ENCODE data around the gene RNASEH2A.

RNASEH2A gene

DNA sequence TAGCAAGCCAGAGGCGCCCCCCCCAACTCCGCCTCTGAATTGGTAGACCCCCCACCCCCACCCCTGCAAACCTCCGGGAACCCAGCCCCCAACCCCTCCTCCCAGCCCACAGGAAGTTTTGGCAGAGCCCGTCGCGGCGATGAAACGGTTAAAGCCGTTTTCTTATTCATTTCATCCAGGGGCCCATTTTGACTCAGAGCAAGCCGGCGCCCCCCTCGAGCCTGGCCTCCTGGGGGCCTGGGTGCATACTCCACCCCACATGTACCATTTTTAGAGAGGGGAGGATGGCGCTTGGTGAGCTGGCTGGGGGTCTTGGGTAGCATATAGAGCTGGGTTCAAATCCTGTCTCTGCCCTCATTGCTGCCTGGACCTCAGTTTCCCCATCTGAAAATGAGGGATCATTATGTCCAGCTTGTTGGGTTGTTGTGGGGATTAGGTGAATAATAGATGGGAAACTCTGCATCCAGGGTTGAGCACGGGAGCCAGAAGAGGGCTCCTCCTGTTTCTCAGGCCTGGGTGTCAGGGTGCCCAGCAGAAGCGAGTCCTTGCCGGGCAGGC, 23.0 kb upstream of the RNASEH2A start:
- DNase-seq (ENCODE audit: low spot score), result no peak

DNA sequence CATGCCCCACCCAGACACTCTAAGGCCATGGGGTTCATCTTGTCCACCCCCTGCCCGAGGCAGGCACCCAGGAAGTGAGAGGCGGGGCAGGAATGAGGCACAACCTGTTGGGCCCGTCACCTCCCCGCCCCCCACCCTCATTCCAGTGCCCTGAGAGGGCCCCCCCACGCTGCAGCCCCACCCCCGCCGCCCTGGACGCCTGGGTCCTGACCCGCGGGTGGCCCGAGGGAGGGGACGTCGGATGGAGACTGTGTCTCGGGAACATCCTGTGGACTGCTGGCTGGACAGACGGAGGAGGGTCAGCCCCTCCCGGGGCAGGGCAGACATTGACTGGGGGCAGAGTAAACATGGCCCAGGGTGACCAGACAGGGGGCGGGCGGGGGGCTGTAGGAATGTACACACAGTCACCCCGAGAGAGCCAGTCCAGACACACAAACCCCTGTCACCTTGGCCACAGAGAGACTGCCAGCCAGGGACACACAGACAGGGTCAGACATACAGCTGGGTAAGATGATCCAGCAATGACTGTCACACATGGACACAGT, 22.5 kb upstream of the RNASEH2A start:
- DNase-seq (ENCODE audit: low spot score), result no peak

DNA sequence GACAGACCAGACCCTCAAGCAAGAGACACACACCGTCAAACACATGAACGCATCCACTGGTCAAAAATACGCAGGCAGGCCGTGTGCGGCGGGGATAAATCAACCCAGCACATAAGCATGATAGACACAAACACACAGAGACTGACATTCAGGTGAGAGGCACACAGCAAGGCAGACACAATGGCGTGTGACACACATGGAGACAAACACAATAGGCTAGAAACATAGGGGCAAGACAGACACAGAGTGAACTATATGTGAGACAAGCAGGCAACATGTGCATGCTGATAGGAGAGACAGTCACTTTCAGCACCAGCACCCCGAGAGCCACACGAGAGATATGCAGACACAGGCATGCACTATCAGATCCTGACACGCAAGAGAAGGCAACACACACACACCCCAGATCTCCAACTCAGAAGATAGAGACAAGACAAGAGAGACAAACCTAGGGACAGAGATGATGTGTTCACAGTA, 22.0 kb upstream of the RNASEH2A start:
- DNase-seq (ENCODE audit: low spot score), result no peak

DNA sequence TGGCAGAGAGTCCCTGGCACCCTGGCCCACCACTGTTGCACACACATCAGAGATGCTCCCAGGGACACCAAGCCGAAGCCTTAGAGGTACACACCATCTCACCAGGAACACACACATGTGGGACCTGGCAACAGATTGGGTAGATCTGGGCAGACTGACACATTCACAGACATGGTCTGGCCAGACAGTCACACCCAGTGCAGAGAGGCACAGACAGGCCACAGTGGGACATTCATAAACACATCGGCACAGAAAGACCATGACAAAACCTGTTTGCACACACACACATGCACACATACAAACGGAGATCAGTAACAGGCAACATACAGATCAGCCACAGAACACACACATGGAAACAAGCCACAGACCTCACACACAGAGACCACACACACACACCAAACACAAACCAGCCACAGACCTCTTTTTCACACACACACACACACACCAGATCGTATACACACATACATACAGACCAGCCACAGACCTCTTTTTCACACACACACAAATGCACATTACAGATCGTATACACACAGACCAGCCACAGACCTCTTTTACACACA, 21.4 kb upstream of the RNASEH2A start:
- DNase-seq (ENCODE audit: low spot score), result no peak

GRCh38 chr19:12785431-12786031, 20.9 kb upstream of the RNASEH2A start:
- DNase-seq (ENCODE audit: low spot score), result no peak

DNA sequence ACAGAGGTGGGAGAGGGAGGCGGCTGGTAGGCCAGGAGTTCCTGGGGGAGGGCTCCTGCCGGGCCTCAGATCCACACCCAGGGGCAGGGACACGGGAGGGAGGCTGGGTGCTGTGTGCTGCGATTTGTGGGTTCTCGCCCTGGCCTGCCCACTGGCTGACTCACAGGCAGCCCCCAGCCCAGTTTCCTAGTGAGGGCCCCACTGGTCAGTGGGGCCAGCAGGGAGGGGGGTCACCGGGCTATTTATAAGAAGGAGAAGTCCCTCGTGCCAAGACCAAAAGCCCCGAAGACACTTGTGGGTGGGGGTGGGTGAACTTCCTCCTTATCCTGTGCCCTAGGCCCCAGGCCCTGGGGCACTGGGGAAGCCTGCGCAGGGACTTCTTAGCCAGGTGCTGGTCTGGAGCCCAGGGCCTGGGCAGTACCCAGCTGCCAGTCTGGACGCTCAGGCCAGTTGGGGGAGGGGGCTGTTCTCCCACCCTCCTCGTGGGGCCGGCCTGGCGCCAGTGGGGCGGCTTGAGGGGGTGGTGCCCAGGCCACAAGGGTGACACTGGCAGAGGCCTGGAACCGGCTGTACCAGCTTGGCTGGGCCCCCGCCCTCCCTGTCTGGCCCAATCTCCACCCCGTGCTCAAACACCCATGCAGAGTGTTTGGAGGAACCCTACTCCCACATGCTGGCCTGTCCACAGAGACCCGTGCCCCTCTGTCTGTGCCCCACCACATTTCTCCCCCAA, 20.1 kb upstream of the RNASEH2A start:
- DNase-seq (ENCODE audit: low spot score), result peak; percentile 73

GRCh38 chr19:12786952-12787351, 19.4 kb upstream of the RNASEH2A start:
- no peak for DNase-seq (ENCODE audit: low spot score)

- no peak for DNase-seq (ENCODE audit: low spot score)
Observed at GRCh38 chr19:12787458-12787857, 18.9 kb upstream of the RNASEH2A start.

DNA sequence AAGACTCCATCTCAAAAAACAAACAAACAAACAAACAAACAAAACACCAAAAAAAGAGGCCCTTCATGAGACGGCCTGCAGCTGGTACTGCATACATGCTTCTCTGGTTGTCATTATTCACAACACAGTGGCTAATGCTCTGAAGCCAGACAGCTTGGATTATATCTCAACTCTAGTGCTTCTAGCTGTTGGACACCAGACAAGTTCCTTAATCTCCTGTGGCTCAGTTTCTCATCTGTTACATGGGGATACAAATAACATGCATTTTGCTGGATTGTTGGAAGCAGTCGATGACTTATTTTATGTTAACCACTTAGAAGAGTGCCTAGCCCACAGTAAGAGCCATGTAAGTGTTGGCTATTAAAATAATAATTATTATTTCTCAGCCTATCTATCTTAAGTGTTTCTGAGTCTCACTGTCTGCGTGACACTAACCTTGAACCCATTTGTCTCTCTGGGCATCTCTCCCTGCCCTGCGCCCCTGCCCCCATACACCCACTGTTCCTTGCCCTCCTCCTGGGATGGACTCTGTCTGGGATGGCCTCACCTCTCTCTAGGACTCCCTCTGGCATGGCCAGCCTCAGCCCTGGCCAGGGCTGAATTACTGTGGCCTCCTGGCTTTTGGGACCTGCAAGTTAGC, 18.2 kb upstream of the RNASEH2A start:
- no peak for DNase-seq (ENCODE audit: low spot score)

DNA sequence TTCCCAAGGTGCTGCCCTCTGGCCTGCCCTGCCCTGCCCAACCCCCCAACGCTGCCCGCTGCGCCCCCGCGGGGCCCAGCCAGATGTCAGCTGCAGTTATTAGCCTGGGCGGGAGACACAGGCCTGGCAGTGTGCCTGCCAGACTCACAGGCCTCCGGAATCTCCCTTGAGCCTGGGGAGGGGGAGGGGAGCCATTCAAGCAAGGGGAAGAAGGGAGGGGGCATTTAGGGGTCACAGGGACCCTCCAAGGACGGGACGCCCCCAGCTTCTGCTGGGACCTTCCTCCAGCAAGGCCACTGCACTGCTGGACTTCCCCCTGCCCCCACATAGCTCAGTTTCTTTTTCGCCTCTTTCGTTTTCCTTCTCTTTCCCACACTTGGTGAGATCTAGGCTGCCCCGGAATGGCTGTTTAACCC, 17.7 kb upstream of the RNASEH2A start:
- peak; percentile 75 for DNase-seq (ENCODE audit: low spot score)

GRCh38 chr19:12789098-12789903, 17.1 kb upstream of the RNASEH2A start:
- DNase-seq (ENCODE audit: low spot score), result no peak

DNA sequence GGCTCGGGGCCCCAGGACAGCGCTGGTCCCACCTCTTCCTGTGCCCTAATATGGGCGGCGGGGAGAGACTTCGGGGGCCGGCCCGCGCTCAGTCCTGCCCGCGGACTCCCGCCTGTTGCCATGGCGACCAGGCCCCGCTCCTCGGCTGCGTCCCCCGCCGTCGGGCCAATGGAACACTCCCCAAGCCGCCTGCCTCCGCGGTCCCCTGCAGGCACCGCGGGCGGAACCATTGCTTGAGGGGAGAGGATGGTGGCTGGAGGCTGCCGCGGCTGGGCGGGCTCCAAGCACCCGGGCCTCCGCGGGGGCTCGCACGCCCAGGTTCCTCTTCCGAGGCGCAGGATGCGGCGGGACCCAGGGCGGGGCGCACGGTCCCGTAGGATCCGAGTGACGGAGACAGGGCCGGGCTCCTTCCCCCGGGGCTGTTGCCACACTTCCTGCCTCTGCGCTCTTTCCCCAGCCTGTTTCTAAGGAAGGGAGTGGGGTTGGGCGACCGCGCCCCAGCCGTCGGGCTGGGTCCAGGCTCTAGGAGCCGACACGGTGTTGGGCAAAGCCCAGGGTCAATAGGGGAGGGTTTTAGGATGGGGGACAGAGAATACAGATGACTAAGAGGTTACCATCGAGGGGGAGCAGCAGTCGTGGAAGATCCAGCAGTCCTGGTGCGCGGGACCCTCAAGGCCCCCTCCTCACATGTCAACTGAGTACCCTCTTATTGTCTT, 16.3 kb upstream of the RNASEH2A start:
- peak; percentile 94 for DNase-seq (ENCODE audit: low spot score)

DNA sequence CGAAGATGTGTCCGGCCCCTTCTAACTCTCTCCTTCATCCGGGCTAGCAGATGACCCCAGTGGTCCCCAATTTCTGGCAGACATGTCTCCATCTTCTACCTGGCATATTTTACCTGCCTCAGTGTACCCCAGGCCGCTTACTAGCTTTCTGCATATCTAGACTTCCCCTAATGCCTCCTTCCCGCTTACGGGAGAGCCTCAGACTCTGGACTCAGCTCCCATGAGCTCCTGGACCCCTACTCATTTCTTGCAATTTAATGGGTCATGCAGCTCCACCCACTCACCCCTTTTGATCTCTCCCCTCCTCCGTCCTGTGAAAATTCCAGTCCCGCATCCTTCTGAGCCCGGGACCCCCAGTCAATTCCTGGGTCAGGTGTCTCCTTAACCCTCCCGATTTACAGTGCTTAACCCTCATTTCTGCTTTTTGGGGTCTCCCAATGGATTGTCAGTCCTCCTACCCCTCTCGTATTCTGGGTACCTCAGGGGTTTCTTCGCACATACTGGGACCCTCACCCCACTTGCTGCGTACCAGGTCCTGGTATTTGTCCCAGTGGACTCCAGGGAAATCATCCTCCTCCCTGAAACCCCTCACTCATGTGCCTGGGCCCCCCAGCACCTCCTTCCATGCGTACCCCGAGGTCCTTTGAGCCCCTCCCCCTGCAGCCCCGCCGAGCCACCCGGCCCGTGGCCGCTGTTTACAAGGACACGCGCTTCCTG, 15.6 kb upstream of the RNASEH2A start:
- DNase-seq (ENCODE audit: low spot score), result no peak

GRCh38 chr19:12791345-12792050, 14.9 kb upstream of the RNASEH2A start, which contains the start of gene JUNB:
Gene JUNB, plus strand, starts transcription at chr19:12791486. Its CDS starts 286 bp downstream, at chr19:12791772.
- DNase-seq (ENCODE audit: low spot score), result peak; percentile 97

DNA sequence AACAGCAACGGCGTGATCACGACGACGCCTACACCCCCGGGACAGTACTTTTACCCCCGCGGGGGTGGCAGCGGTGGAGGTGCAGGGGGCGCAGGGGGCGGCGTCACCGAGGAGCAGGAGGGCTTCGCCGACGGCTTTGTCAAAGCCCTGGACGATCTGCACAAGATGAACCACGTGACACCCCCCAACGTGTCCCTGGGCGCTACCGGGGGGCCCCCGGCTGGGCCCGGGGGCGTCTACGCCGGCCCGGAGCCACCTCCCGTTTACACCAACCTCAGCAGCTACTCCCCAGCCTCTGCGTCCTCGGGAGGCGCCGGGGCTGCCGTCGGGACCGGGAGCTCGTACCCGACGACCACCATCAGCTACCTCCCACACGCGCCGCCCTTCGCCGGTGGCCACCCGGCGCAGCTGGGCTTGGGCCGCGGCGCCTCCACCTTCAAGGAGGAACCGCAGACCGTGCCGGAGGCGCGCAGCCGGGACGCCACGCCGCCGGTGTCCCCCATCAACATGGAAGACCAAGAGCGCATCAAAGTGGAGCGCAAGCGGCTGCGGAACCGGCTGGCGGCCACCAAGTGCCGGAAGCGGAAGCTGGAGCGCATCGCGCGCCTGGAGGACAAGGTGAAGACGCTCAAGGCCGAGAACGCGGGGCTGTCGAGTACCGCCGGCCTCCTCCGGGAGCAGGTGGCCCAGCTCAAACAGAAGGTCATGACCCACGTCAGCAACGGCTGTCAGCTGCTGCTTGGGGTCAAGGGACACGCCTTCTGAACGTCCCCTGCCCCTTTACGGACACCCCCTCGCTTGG, 14.1 kb upstream of the RNASEH2A start:
- peak; percentile 63 for DNase-seq (ENCODE audit: low spot score)

GRCh38 chr19:12792853-12793289, 13.5 kb upstream of the RNASEH2A start:
- no peak for DNase-seq (ENCODE audit: low spot score)

DNA sequence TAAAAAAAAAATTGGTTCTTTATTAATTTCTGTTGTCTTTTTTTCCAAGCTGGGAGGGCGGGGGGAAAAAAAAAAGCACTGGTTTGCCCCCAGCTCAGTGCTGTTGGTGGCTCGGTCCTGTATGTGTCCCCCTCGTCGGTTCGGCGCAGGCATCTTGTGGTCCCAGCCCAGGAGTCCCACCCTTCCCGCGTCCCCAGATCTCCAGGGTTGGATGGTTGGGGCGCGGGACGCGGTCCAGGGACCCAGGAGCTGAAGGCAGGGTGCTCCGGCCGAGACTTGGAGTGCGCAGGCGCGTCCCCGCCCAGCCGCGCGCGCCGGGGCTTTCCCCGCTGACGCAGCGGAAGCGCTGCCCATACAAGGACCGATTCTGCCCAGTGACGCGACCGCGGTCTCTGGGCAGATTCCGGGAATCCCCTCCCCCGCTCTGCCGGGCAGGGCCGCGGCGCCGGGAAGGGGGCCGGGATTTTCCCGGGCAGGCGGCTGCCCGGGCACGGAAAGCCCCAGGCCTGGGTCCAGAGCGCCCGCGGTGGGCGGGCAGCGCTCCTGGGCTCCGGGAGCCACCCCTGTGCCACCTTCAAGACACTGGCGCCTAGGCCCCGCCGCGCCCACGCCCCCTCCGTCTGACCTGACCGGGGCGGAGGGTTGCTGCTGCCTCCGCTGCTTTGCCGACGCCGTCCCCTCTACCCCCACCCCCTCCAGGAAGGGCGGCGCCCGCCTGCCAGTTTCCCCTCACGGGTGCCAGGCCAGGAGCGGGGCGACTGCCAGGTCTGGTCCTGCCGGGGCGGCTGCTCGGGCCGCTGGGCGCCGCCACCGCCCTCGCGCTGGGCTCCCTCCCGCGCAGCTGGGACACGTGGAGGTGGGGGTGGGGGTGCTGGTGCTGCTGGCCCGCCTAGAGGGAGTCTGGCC, 12.8 kb upstream of the RNASEH2A start:
- DNase-seq (ENCODE audit: low spot score), result peak; percentile 93
